Mucosa of descending colon (tissue), 3 donors: ENCODE results near the gene FMOD. TPM values are rescaled to one million over a fixed set of nuclear protein-coding genes. Genes with fewer than 3 reads are reported as not detected.

Experiments used
- ATAC-seq: fragments of 200-7000 bp; cut with Tn5 transposase; one replicate; pipeline ENCODE4 v1.9.1; 2020; ENCODE audit warnings: mild to moderate bottlenecking, moderate library complexity
- DNase-seq, 3 donors: peaks; one replicate each; pipeline ENCODE4 v3.0.0-alpha.2; 2020
- H3K36me3 ChIP-seq: fragments of 200-600 bp; one replicate; pipeline ENCODE4 v1.8.0; 2021; ENCODE audit warnings: low read depth, mild to moderate bottlenecking
- H3K4me1 ChIP-seq: fragments of 200-600 bp; one replicate; pipeline ENCODE4 v1.8.0; 2021; ENCODE audit warnings: low read depth, mild to moderate bottlenecking
- H3K4me3 ChIP-seq: fragments of 200-600 bp; one replicate; pipeline ENCODE4 v1.8.0; 2021; ENCODE audit warnings: mild to moderate bottlenecking
- H3K9me3 ChIP-seq: fragments of 200-600 bp; one replicate; pipeline ENCODE4 v1.8.0; 2021; ENCODE audit warnings: mild to moderate bottlenecking
- intact Hi-C, 2 donors: fragments of 100-400 bp; cut with DNase I in 1 of 2; cut with micrococcal nuclease in 1 of 2; formaldehyde crosslinking; loops; one replicate each; pipeline versions ENCODE4 v1.11.0 to v1.11.1; 2022; cut with DNase I, micrococcal nuclease
- total RNA-seq, 3 donors: library from RNA; stranded (reverse); fragmentation: NEBNext Ultra II Directional in 2 of 3; extraction: Animal tissue kit (Norgen Biotek cat#: 25700) in 2 of 3; gene quantifications; one replicate each; pipeline versions ENCODE4 v1.2.1 to v1.2.4, GENCODE V29; 2021 to 2023
- TF ChIP-seq, protein P1 (sequence below): fragments of 200-600 bp; IDR thresholded peaks from one replicate; pipeline ENCODE4 v1.8.0; 2022; ENCODE audit warnings: antibody characterized with exemption, mild to moderate bottlenecking
- donor health status: DM: no; HTN: no; CAD: no; lungs with moderate emphysema.
- donor health status: DM: no; HTN: no; CAD: no.
- donor health status: DM: no; HTN: yes; CAD: no.

Gene FMOD
- total RNA-seq, 3 donors from 2014 or later, result 26.6 to 45.7 (median 33.3) TPM

DNA sequence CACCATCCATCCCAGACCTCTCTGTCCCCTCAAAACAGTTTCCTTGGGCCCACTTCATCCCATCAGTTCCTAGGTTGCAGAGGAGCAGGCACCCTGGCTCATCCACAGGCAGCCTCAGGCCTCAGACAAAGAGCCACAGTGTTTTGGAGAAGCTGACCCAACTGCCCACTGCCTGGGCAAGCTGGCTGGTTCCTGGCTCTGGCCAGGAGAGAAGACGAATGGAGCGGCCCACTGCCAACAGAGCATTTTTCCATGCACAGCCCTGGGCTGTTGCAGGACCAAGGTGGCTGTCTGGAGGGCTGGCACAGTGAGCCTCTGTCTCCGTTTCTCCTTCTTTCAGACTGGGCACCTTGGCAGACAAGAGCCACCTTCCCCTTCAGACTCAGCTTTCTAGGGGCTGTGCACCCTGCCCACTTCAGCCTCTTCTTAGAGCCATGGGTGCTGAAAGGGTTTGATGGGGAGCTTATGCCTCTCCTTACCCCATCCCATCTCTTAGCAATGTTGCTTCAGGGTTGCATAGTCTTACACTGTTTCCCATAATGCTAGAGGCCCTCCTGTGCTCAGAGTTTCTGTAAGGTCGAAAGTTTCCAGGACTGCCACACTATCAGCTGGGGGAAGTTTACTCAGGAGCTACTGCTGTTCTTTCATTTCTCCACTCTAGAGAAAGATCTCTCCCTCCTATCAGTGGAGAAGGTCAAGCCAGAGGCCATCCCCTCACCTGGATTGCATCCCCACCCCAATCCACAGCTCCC lies 973 bp downstream of the FMOD start:
- H3K4me1 ChIP-seq, result peaks cover 3% of the 10 kb centered on the region
- H3K4me3 ChIP-seq, result no peak overlapping the region
- TF ChIP-seq, protein P1, sequence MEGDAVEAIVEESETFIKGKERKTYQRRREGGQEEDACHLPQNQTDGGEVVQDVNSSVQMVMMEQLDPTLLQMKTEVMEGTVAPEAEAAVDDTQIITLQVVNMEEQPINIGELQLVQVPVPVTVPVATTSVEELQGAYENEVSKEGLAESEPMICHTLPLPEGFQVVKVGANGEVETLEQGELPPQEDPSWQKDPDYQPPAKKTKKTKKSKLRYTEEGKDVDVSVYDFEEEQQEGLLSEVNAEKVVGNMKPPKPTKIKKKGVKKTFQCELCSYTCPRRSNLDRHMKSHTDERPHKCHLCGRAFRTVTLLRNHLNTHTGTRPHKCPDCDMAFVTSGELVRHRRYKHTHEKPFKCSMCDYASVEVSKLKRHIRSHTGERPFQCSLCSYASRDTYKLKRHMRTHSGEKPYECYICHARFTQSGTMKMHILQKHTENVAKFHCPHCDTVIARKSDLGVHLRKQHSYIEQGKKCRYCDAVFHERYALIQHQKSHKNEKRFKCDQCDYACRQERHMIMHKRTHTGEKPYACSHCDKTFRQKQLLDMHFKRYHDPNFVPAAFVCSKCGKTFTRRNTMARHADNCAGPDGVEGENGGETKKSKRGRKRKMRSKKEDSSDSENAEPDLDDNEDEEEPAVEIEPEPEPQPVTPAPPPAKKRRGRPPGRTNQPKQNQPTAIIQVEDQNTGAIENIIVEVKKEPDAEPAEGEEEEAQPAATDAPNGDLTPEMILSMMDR, result no peak
- H3K36me3 ChIP-seq, result no peaks in the 10 kb centered on the region
- ATAC-seq (peak; percentile 21), DNase-seq (no peak)
- intact Hi-C loops, result loop anchor here in 1 of 2 donors (10.0 kb wide), 1 partner anchor 135 kb away; no protein-coding TSS in a partner anchor
- H3K9me3 ChIP-seq, result no peaks in the 10 kb centered on the region

DNA sequence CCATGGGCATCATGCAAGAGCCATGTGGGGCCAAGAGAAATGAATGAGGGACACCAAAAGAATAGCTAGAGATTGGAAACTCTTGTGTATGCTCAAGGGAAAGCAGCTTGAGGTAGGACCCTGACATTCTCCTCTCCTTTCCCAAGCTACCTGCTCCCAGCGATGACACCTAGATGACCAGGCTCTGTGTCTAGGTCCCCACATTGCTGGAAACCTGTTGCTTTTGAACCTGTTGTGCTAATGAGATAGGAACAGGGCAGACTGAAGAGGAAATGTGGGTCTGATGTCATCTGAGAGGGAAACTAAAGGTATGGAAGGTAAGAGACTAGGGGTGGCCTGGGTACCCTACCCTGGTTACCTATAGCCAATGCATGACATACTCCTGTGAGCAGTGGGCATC lies 1.8 kb downstream of the FMOD start:
- intact Hi-C loops, result loop anchor here in 1 of 2 donors (10.0 kb wide), 1 partner anchor 136 kb away; no protein-coding TSS in a partner anchor
- H3K9me3 ChIP-seq, result no peaks in the 10 kb centered on the region

DNA sequence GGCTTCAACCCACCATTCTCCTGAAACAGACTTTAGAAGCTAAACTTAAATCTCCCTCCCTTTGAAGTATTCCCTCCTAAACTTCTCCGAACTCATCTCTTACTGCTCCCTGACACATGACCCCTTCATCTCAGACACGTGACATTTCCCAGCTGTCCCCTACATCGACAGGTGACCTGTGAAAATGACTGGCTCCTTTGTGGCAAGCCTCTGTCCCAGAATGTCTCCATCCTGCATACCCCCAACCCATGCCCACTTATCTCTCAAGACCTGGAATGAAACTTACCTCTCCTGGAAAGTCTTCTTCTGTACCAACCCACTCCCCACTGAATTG lies 4.2 kb downstream of the FMOD start:
- peaks cover 6% of the 10 kb centered on the region for H3K4me1 ChIP-seq
- H3K9me3 ChIP-seq, result no peaks in the 10 kb centered on the region
- TF ChIP-seq, protein P1, result no peak
- H3K4me3 ChIP-seq, result no peak overlapping the region
- DNase-seq (no peak), ATAC-seq (no peak)
- intact Hi-C loops, result loop anchor here in 1 of 2 donors (10.0 kb wide), 1 partner anchor 138 kb away; no protein-coding TSS in a partner anchor
- H3K36me3 ChIP-seq, result no peaks in the 10 kb centered on the region

More for the DNA sequence above, 1.8 kb downstream of the FMOD start:
- peaks cover 3% of the 10 kb centered on the region for H3K4me1 ChIP-seq
- DNase-seq (no peak), ATAC-seq (no peak)
- TF ChIP-seq, protein P1, result no peak
- H3K36me3 ChIP-seq, result no peaks in the 10 kb centered on the region
- H3K4me3 ChIP-seq, result no peak overlapping the region

- DNase-seq, result no peak
- Histone ChIP-seq H3K36me3 (no peaks in the 10 kb centered on the region), H3K4me3 (no peak overlapping the region), H3K4me1 (peaks cover 3% of the 10 kb centered on the region), H3K9me3 (no peaks in the 10 kb centered on the region)
- intact Hi-C loops, result loop anchor here in 1 of 2 donors (10.0 kb wide), 1 partner anchor 139 kb away; no protein-coding TSS in a partner anchor
- ATAC-seq, result no peak
- TF ChIP-seq, protein P1, result no peak
These were observed 4.7 kb downstream of the FMOD start for GRCh38 chr1:203346060-203346768.

DNA sequence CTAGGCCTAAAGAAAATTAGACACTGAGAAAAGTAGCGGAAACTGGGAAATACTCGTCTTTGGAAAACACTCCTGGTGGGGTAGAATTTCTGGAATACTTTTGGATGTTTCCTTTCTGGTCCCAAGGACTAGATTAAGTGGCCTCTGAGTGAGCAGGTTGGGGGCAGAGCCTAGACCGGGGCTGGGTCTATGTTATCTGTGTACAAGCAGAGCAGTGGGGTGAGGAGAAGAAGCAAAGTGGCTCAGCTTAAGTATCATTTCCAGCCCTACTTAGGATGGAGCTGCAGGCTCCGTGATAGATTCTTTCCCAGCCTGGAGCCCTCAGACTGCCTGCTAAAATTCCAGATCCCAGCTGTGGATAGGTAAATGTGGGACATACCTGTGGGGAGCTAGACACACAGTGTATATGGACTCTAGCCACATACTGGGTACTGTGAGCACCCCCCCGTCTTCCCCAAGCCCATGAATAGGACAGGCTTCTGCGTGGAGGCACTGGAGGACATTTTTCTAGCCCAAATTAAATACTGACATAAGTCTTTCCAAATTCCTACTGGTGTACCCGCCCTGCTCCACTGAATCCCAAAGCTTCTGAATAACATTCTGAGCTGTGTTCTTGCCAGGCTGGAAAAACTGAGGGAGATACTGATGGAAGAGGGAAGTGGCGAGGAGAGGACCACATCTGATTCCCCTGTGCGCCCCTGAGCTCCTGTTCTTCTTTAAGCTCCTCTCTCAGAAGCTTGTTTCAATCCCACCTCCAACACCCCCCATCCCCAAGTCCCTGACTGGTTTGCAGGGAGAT lies 6.8 kb downstream of the FMOD start:
- TF ChIP-seq, protein P1, result no peak
- Histone ChIP-seq H3K36me3 (no peaks in the 10 kb centered on the region), H3K4me1 (peaks cover 11% of the 10 kb centered on the region), H3K4me3 (no peak overlapping the region), H3K9me3 (no peaks in the 10 kb centered on the region)
- intact Hi-C loops, result loop anchor here (5.0 to 10.0 kb wide), 2 partner anchors 141 to 143 kb away; no protein-coding TSS in a partner anchor
- no peak for DNase-seq
- ATAC-seq, result no peak
